ENCODE data around the gene GGNBP2.

The GGNBP2 gene

DNA sequence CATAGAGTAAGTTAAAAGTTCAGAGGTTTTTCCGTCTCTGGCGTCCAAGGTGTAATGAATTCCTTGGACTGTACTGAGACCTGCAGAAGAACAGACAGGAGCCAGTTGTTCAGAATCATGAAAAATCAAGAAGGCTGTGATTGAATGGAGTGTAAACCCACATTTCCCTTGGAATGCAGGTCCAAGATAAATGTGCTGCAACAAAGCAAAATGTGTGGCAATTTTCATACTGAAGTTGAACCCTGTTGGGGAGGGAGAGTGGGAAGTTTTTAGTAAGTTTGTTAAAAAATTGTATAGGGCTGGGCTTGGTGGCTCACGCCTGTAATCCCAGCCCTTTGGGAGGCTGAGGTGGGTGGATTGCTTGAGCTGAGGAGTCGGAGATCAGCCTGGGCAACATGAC, 21.4 kb downstream of the GGNBP2 start:
- TF ChIP-seq POLR2A (IDR thresholded peaks at IDR 0.05; ENCODE audit: low read length) = no peak
- TF ChIP-seq GATA1 (IDR thresholded peaks at IDR 0.05; ENCODE audit: low read depth, low read length) = no peak
- no peak for DNase-seq

DNA sequence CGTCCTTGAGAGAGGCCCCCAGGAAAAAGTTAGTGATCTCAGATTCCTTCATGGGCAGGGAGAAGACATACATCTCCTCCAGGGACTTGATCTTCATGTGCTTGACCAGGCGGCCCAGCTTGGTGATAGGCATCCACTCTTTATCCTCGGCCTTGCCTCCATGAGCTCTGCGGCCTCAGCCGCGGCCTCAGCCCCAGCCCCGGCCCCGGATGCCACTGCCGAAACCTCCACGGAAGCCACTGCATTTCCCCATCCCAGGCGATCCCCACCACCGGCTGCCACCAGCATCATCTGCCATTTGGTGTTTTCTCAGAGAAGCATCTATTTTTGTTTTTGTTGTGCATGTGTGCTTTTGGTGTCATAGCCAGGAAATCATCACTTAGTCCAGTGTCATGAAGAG, 30.3 kb downstream of the GGNBP2 start:
- DNase-seq = no peak
- TF ChIP-seq POLR2A (IDR thresholded peaks at IDR 0.05; ENCODE audit: low read length) (no peak), GATA1 (IDR thresholded peaks at IDR 0.05; ENCODE audit: low read depth, low read length) (no peak)

DNA sequence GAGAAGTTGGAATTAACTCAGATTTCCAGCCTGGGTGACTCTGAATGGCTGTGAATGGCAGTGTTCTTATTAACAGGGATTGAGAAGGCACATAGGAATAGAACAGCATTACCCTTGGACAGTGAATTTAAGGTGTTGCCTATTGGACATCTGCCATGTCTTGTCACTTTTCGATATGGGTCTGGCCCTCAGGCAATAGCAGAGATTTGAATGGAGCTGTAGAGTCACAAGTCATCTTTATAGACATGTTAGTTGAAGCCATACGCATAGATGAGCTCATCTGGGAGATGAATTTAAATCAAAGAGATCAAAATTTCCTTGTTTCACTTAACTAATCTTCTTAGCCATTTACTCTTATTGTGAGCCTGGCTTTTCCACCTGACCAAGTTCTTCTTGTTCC, 32.1 kb downstream of the GGNBP2 start:
- TF ChIP-seq GATA1 (IDR thresholded peaks at IDR 0.05; ENCODE audit: low read depth, low read length) = no peak
- DNase-seq = peak; percentile 4 to 11

DNA sequence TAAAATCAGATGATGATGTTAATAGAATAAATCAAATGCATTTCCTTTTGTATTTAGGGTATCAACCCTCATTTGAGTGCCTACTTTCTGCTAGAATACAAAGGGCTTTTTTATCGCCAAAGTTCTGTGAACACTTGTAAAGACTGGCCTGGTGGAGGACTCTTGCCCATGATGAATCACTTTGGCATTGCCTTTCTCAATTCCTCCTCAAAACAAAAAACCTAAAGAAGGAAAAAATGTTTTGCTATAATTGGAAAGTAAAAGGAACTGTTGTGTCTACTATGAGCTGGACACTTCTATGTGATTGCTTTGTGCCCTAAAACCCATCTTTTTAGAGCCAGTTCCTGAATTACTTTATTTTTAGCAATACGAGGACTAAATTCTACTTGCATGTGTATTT, 34.0 kb downstream of the GGNBP2 start:
- no peak for TF ChIP-seq GATA1 (IDR thresholded peaks at IDR 0.05; ENCODE audit: low read depth, low read length)
- no peak for TF ChIP-seq POLR2A (IDR thresholded peaks at IDR 0.05; ENCODE audit: low read length)
- DNase-seq = no peak

DNA sequence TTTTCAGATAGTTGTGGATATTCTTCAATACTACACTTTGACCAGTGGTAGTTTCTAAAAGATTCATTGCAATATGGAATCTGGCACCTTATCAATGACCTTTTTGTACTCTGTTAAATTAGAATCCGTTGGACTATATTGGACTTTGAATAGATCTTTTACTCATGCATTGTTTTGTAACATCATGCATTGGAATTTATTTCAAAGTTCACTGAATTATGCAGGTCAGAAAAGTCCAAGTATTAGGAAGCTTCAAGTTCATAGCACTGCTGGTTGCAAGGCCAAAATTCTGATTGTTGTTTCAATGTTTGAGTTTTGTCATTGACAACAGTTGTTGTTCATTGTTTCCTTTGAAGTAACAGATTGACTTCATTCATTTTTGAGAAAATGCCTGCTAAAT, 39.1 kb downstream of the GGNBP2 start:
- TF ChIP-seq POLR2A (IDR thresholded peaks at IDR 0.05; ENCODE audit: low read length) (no peak), GATA1 (IDR thresholded peaks at IDR 0.05; ENCODE audit: low read depth, low read length) (no peak)

DNA sequence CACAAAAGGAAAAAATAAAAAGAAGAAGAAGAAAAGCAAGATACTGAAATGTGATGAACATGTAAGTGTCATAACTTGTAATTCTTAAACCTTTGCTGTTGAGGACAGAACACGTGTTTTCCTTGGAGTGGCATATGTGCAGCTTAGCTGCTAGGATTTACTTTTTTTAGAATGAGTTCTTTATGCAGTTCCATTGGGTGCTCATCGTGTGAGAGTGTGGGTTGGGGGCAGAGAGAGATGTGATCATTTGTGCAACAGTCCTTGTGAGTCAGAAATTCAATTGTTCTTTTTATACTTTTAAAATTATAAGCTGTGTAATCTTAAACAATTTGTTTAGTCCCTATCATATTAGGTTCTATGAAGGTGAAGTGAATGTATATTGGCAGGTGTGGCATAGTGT, 41.4 kb downstream of the GGNBP2 start:
- no peak for TF ChIP-seq GATA1 (IDR thresholded peaks at IDR 0.05; ENCODE audit: low read depth, low read length)
- TF ChIP-seq POLR2A (IDR thresholded peaks at IDR 0.05; ENCODE audit: low read length) = no peak
- DNase-seq = no peak

More for the DNA sequence above, 39.1 kb downstream of the GGNBP2 start:
- DNase-seq = no peak

DNA sequence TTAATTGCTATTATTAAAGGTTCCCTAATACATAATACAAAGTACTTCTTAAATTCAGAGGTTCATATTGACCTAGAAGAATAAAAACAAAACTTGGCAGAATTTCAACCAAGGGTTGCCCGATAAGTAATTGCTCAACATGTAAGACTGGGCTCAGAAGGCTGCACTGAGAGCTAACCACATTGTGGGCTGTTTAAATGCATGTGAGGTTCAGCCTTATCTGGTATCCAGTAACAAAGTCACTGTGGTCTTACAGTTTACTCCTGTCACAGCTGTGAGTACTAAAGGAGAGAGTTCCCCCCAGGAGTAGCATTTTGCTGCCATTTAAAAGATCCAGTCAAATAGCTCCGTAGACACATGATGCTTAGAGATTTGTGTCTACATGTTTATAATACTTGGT, 45.4 kb downstream of the GGNBP2 start:
- peak; percentile 84 to 90 for DNase-seq
- no peak for TF ChIP-seq POLR2A (IDR thresholded peaks at IDR 0.05; ENCODE audit: low read length)
- no peak for TF ChIP-seq GATA1 (IDR thresholded peaks at IDR 0.05; ENCODE audit: low read depth, low read length)

DNA sequence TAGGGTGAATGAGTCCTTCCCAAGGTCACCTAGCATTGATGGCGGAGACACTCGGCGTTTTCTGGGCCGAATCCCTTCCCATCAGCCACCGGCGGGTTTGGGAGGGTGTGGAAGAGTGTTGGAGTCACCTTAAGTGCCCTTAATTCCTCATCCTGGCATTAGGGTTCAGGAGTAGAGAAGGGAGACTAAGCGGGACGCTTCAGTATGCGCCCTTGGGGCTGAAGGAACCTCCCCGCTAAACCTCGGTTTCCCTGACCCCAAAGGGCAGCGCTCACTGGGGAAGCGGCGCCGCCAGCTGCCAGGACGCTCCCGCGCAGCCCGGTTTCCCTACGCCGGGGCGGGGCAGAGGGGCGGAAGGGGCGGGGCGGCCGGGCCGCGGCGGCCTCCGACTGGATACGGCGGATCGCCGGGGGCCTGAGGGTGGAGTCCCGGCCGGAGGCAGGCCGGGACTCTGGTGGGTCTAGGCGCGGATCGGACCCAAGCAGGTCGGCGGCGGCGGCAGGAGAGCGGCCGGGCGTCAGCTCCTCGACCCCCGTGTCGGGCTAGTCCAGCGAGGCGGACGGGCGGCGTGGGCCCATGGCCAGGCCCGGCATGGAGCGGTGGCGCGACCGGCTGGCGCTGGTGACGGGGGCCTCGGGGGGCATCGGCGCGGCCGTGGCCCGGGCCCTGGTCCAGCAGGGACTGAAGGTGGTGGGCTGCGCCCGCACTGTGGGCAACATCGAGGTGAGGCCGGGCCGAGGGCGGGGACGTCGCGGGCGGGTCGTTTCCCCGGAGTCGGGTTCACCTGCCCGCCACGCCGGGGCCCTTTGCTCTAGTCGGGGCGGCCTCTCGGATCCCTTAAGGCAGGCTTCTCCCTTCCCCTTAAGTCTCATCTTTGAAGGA, 47.0 kb downstream of the GGNBP2 start, which contains the start of gene DHRS11:
DHRS11 (plus strand) TSS at position 446 of the 882 bp plus-strand sequence; CDS start at position 577, 131 bp downstream.
- no peak for TF ChIP-seq GATA1 (IDR thresholded peaks at IDR 0.05; ENCODE audit: low read depth, low read length)
- no peak for TF ChIP-seq POLR2A (IDR thresholded peaks at IDR 0.05; ENCODE audit: low read length)
- DNase-seq = peak; percentile 81 to 86

DNA sequence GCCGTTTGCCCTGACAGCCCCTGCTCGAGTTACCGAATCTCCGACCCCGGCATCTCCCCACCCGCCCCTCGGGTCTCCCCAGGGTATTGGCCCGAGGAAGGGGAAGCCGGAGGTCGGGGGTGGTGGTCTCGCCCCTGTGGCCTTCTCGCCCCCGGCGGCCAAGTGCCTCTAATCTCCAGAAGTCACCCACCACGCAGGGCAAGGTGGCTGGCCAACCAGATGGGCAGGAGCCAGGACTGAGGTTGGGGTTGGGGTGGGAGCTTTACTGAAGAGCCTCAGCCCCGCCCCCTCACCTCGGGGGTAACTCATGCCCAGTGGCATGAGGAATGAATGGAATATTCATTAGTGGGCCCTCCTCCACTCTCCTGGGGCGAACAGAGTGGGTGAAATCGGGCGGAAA, 47.6 kb downstream of the GGNBP2 start:
- peak; percentile 45 to 49 for DNase-seq
- TF ChIP-seq GATA1 (IDR thresholded peaks at IDR 0.05; ENCODE audit: low read depth, low read length) (no peak), POLR2A (IDR thresholded peaks at IDR 0.05; ENCODE audit: low read length) (no peak)

DNA sequence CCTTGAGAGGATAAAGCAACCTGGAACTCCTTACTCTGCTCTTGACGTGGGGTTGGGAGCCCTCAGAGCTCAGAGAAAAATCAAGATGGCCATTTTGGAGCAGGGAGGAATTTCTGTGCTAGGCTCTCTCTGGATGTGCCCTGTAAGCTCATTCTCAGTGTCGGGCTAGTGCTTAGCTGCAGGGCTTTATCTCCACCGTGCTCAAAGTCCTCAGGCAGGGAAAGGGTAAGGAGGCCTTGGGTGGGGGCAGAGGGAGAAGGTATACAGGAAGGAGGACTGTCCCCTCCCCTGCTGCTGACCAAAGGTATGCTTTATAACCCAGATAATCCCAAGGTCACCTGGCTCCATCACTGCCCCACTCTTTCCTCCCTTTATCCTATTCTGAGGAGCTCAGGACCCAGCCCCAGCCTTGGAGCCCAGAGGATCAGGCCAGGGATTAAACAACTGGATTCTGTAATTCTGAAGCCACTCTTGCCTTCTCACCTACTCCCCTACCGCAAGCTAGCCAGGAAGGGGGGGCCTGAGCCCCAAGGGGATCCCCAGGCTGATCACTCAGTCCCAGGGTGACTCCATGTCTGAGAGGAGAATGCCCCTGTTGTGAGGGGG, 48.1 kb downstream of the GGNBP2 start:
- DNase-seq = peak in 1 of 2 experiments; percentile 49

DNA sequence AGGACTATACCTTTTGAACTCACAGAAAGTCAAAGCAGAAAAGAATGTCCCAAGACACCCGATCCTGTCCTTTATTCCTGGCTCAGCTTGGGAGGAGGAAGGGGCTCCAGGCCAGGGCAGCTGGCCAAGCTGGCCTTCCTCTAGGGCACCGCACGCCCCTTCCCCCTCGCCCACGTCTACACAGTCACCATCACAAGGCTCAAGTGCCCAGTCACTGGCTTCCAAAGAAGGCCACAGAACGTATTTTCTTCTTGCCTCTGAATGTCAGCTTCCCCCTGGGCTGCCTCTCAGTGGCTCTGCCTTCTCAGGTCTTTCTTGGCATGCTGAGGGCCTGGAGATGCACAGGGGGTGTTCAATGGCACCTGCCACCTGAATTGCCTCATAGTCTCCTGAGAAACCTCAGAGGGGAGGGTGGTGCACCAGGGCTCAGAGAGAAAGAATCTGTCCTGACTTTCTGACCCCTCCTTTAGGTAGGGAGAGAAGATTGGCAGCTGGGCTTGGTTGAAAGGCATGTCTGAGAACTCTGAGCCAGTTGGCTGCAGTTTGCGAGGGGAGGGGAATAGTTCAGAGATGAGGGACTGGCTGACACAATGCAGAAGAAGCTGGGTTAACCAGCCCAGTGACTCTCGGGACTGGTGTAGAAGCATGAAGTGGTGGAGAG, 49.1 kb downstream of the GGNBP2 start:
- TF ChIP-seq GATA1 (IDR thresholded peaks at IDR 0.05; ENCODE audit: low read depth, low read length) (no peak), POLR2A (IDR thresholded peaks at IDR 0.05; ENCODE audit: low read length) (no peak)
- peak; percentile 24 to 26 for DNase-seq

More for the DNA sequence above, 48.1 kb downstream of the GGNBP2 start:
- TF ChIP-seq POLR2A (IDR thresholded peaks at IDR 0.05; ENCODE audit: low read length) (no peak), GATA1 (IDR thresholded peaks at IDR 0.05; ENCODE audit: low read depth, low read length) (no peak)

DNA sequence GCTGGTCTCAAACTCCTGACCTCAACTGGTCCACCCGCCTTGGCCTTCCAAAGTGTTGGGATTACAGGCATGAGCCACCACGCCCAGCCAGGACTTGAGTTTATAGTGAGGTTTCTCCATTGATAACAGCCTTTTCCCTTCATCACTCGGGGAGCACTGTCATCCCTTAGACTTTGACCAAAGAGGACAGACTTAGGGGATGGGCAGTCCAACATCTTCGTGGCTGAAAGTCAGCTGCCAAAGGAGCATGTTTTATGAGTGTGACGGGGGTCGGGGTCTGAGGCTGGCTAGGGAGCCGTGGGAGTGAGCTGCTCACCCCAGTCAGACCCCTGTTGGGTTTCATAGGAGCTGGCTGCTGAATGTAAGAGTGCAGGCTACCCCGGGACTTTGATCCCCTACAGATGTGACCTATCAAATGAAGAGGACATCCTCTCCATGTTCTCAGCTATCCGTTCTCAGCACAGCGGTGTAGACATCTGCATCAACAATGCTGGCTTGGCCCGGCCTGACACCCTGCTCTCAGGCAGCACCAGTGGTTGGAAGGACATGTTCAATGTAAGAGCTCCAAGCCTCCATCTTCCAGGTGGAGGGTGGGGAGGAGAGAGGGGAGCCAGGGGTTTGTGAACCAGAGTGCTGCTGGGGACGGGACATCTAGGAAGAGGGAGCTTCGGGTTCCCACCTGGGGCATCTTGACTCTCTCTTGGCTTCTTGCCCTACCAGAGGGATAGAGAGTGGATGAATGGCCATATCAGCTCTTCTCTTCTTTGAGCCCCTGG, 50.1 kb downstream of the GGNBP2 start:
- DNase-seq = peak; percentile 29 to 34
- no peak for TF ChIP-seq POLR2A (IDR thresholded peaks at IDR 0.05; ENCODE audit: low read length)
- no peak for TF ChIP-seq GATA1 (IDR thresholded peaks at IDR 0.05; ENCODE audit: low read depth, low read length)

DNA sequence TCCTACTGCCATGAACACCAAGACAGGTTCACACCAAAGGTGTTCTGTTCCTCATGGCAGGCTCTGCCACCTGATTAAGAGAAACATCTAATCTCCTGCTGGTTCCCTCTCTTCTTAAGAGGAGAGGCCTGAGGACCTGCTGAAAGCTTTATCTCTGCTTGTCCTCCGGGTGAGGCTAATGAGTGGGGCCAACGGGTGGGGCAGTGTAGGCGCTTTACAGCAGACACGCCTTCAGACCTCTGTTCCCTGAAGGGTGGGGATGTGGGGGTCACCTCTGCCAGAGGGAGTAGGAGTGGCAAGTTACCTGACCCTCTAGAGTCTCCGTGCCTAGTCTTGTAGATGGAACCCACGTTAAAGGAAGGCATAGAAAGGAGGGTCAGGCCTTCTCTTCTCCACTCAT, 52.5 kb downstream of the GGNBP2 start:
- TF ChIP-seq POLR2A (IDR thresholded peaks at IDR 0.05; ENCODE audit: low read length) (no peak), GATA1 (IDR thresholded peaks at IDR 0.05; ENCODE audit: low read depth, low read length) (no peak)
- DNase-seq = peak; percentile 70 to 80

Measured in erythroblast (primary cell).